Naive thymus-derived CD4-positive, alpha-beta T cell (primary cell): Measurements from ENCODE around the gene KRT79. TPM values are rescaled to one million over a fixed set of nuclear protein-coding genes. Genes with fewer than 3 reads are reported as not detected.
"Not testable (repeated sequence)": the region's sequence is repeated elsewhere in the genome, so short reads cannot be mapped to it uniquely, and the experiment has no call there.

Source experiments
- ATAC-seq: fragments of 150-1000 bp; cut with Tn5 transposase; 2 replicates; pipeline ENCODE4 v1.10.0; 2021; ENCODE audit warnings: mild to moderate bottlenecking, moderate library complexity
- CTCF ChIA-PET: fragments of 350-600 bp; sonication (Branson Sonifier 250); formaldehyde crosslinking; loops from one replicate; lab custom pipeline; 2021; ENCODE audit warnings: antibody characterized with exemption; lab: Charles Lee
- POLR2A ChIA-PET: fragments of 350-600 bp; sonication (Branson Sonifier 250); formaldehyde crosslinking; loops from one replicate; lab custom pipeline; 2021; ENCODE audit warnings: antibody characterized with exemption, inconsistent platforms; lab: Charles Lee
- DNase-seq, 9 donors: peaks; one replicate each; pipeline versions ENCODE4 v3.0.0 to v3.0.0-alpha.2; 2020 to 2022; ENCODE audit warnings: mixed read lengths in 1 of 9
- H3K27ac ChIP-seq: one replicate; pipeline ENCODE4 v1.7.0; 2013; ENCODE audit warnings: mild to moderate bottlenecking, low read depth, low read length, moderate library complexity
- H3K27me3 ChIP-seq, 2 donors: one replicate each; pipeline ENCODE4 v1.7.0; 2013; ENCODE audit warnings: low read length in 2 of 2, mild to moderate bottlenecking in 2 of 2, moderate library complexity in 2 of 2; ENCODE audit not compliant: control insufficient read depth in 2 of 2, insufficient read depth in 2 of 2
- H3K36me3 ChIP-seq, 3 experiments: 1 replicate in 2 of 3; 2 replicates in 1 of 3; pipeline ENCODE4 v1.7.0; 2013; ENCODE audit warnings: low read length in 3 of 3, mild to moderate bottlenecking in 3 of 3, moderate library complexity in 1 of 3; ENCODE audit not compliant: insufficient read depth in 3 of 3, control insufficient read depth in 2 of 3
- H3K4me1 ChIP-seq, 2 donors: one replicate each; pipeline ENCODE4 v1.7.0; 2013; ENCODE audit warnings: low read length in 2 of 2, mild to moderate bottlenecking in 2 of 2, moderate library complexity in 1 of 2; ENCODE audit not compliant: control insufficient read depth in 2 of 2, insufficient read depth in 2 of 2
- H3K4me3 ChIP-seq: 2 replicates; pipeline ENCODE4 v1.7.0; 2013; ENCODE audit warnings: mild to moderate bottlenecking, low read length
- H3K9me3 ChIP-seq, 3 experiments: 1 replicate in 2 of 3; 2 replicates in 1 of 3; pipeline ENCODE4 v1.7.0; 2013; ENCODE audit warnings: low read length in 3 of 3; ENCODE audit not compliant: control insufficient read depth in 2 of 3
- H3K27ac Mint-ChIP-seq, 9 donors: one replicate each; pipeline ENCODE4 v1.8.0; 2020 to 2022; ENCODE audit warnings: mixed read lengths in 9 of 9, mild to moderate bottlenecking in 8 of 9, moderate library complexity in 5 of 9, inconsistent platforms in 2 of 9
- H3K27me3 Mint-ChIP-seq, 5 donors: one replicate each; pipeline ENCODE4 v1.8.0; 2021 to 2022; ENCODE audit warnings: mixed read lengths in 5 of 5, mild to moderate bottlenecking in 1 of 5
- H3K36me3 Mint-ChIP-seq, 5 donors: one replicate each; pipeline ENCODE4 v1.8.0; 2020 to 2022; ENCODE audit warnings: mixed read lengths in 5 of 5, mild to moderate bottlenecking in 3 of 5, inconsistent platforms in 1 of 5
- H3K4me1 Mint-ChIP-seq, 7 donors: one replicate each; pipeline ENCODE4 v1.8.0; 2020 to 2022; ENCODE audit warnings: mixed read lengths in 7 of 7, mild to moderate bottlenecking in 3 of 7, inconsistent platforms in 1 of 7
- H3K4me3 Mint-ChIP-seq, 10 donors: one replicate each; pipeline ENCODE4 v1.8.0; 2020 to 2022; ENCODE audit warnings: mild to moderate bottlenecking in 10 of 10, mixed read lengths in 10 of 10, moderate library complexity in 6 of 10, inconsistent platforms in 2 of 10
- H3K9me3 Mint-ChIP-seq, 11 donors: one replicate each; pipeline ENCODE4 v1.8.0; 2020 to 2022; ENCODE audit warnings: mixed read lengths in 11 of 11, mild to moderate bottlenecking in 4 of 11, inconsistent platforms in 1 of 11, moderate library complexity in 1 of 11
- intact Hi-C, 2 donors: fragments of 100-400 bp; cut with micrococcal nuclease; formaldehyde crosslinking; loops; one replicate each; pipeline ENCODE4 v1.15.1; 2023
- polyA plus RNA-seq, 2 donors: library from polyadenylated mRNA; unstranded; fragments of 300-500 nt; fragmentation: Illumina TruSeq; gene quantifications; one replicate each; pipeline ENCODE4 v1.2.3, GENCODE V29; 2021
- total RNA-seq, 6 experiments: library from RNA in 5 of 6; stranded (reverse) in 5 of 6; gene quantifications; 1 replicate in 5 of 6; 2 replicates in 1 of 6; pipeline ENCODE4 v1.2.3 and lab custom pipeline; 2021 to 2026

Gene KRT79
- total and polyA plus RNA-seq, 7 experiments from 2014 or later: not detected

DNA sequence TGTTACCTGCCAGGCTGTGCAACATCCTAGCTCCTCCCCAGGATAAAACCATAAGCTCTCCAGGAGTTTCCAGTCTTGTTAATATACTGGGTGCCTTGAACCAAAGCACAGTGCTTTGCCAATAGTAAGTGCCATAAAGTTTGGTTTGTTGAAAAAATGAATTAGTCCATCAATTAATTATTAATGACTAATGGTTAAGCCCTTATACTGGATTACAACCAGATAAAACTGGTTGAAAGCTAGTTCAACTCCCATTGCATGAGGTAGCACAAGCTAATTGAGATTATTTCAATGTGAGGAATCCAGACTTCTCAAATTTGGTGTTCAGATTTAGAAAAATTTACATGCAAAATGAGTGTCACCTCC, 36.6 kb downstream of the KRT79 start:
- POLR2A ChIA-PET: no interaction called here
- Histone ChIP-seq H3K4me1 (no peaks in the 10 kb centered on the region), H3K4me3 (no peak overlapping the region), H3K27ac (no peak overlapping the region), H3K36me3 (no peaks in the 10 kb centered on the region), H3K9me3 (no peaks in the 10 kb centered on the region), H3K27me3 (no peaks in the 10 kb centered on the region)
- H3K36me3 Mint-ChIP-seq: no peaks in the 10 kb centered on the region
- intact Hi-C loops: no loop called here
- no peak overlapping the region for H3K27ac Mint-ChIP-seq
- ATAC-seq: no peak
- CTCF ChIA-PET: interaction anchor here (1.4 kb wide), 1 partner anchor 82 kb away, joined by 3 read pairs; no protein-coding TSS in a partner anchor
- no peaks in the 10 kb centered on the region for H3K9me3 Mint-ChIP-seq
- H3K27me3 Mint-ChIP-seq: peaks cover 0 to 8% (median 0%) of the 10 kb centered on the region in 5 donors
- peaks cover 0 to 11% (median 9%) of the 10 kb centered on the region in 7 donors for H3K4me1 Mint-ChIP-seq
- DNase-seq: no peak
- no peak overlapping the region for H3K4me3 Mint-ChIP-seq

DNA sequence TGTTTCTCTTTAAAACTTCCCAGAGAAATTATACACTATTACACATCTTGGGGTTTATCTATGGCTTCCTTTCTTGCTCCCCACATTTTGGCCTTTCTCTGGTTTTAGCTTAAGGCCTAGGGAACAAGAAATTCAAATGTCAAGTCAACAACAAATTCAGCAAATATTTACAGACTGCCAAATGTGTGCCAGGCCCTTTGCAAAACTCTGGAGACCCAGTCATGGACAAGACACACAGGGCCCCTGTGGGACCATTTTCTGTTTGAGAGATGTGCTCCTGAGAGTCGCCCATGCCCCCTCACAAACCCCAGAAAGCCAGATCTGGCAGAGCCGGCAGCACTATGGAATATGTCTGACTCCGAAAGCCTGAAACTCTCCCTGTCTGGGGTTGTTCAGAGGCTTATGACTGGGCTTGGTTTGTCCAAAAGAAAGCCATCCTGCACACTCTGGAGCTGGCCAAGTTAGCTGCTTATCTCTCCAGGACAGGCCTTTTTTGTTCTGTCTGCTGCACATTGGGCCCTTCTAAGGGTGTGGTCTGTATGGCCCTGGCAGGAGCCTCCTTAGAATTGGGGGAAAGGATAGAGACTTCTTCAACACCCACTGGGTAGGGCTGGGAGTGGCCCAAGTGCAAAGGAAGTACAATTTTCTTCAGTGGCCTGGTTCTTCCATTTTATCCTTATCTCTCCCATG, 37.1 kb downstream of the KRT79 start:
- H3K4me3 ChIP-seq: no peak overlapping the region
- H3K36me3 Mint-ChIP-seq: no peaks in the 10 kb centered on the region
- no peak overlapping the region for H3K4me3 Mint-ChIP-seq
- DNase-seq: no peak
- peaks cover 0 to 13% (median 9%) of the 10 kb centered on the region in 7 donors for H3K4me1 Mint-ChIP-seq
- H3K27ac ChIP-seq: no peak overlapping the region
- ChIA-PET POLR2A (interaction anchor here (0.8 kb wide), 1 partner anchor 275 kb away, joined by 3 read pairs; no protein-coding TSS in a partner anchor), CTCF (interaction anchor here (1.4 kb wide), 1 partner anchor 83 kb away, joined by 3 read pairs; no protein-coding TSS in a partner anchor)
- H3K9me3 ChIP-seq: no peaks in the 10 kb centered on the region
- H3K27me3 ChIP-seq: no peaks in the 10 kb centered on the region
- H3K36me3 ChIP-seq: no peaks in the 10 kb centered on the region
- intact Hi-C loops: no loop called here
- H3K27ac Mint-ChIP-seq: no peak overlapping the region
- peaks cover 0 to 10% (median 0%) of the 10 kb centered on the region in 5 donors for H3K27me3 Mint-ChIP-seq
- ATAC-seq: no peak
- H3K9me3 Mint-ChIP-seq: no peaks in the 10 kb centered on the region
- no peaks in the 10 kb centered on the region for H3K4me1 ChIP-seq

DNA sequence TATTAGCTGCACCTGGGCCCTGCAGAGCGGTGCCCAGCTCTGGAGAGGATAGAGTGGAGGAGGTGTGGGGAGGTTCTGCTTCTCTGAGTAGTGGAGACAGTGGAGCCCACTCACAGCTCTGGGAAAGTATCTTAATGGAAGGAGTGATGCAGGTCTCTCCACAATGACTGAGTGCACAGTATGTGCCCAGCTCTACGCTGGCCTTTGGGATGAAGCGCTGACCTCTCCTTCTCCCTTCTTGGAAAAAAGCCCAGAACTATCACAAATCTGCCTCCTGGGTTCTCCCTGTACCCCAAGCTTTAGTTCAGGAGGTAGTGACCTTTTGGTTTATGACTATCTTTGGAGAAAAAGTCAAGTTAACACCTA, 37.7 kb downstream of the KRT79 start:
- no peaks in the 10 kb centered on the region for H3K36me3 Mint-ChIP-seq
- peaks cover 0 to 16% (median 0%) of the 10 kb centered on the region in 5 donors for H3K27me3 Mint-ChIP-seq
- DNase-seq (no peak), ATAC-seq (no peak)
- H3K4me1 Mint-ChIP-seq: peaks cover 0 to 18% (median 11%) of the 10 kb centered on the region in 7 donors
- H3K27ac ChIP-seq: no peak overlapping the region
- no peaks in the 10 kb centered on the region for H3K9me3 ChIP-seq
- no peak overlapping the region for H3K4me3 ChIP-seq
- ChIA-PET POLR2A (interaction anchor here (0.8 kb wide), 1 partner anchor 274 kb away, joined by 3 read pairs; no protein-coding TSS in a partner anchor), CTCF (no interaction called here)
- H3K27ac Mint-ChIP-seq: no peak overlapping the region
- no peaks in the 10 kb centered on the region for H3K4me1 ChIP-seq
- intact Hi-C loops: no loop called here
- H3K36me3 ChIP-seq: no peaks in the 10 kb centered on the region
- no peak overlapping the region for H3K4me3 Mint-ChIP-seq
- H3K9me3 Mint-ChIP-seq: no peaks in the 10 kb centered on the region
- no peaks in the 10 kb centered on the region for H3K27me3 ChIP-seq

DNA sequence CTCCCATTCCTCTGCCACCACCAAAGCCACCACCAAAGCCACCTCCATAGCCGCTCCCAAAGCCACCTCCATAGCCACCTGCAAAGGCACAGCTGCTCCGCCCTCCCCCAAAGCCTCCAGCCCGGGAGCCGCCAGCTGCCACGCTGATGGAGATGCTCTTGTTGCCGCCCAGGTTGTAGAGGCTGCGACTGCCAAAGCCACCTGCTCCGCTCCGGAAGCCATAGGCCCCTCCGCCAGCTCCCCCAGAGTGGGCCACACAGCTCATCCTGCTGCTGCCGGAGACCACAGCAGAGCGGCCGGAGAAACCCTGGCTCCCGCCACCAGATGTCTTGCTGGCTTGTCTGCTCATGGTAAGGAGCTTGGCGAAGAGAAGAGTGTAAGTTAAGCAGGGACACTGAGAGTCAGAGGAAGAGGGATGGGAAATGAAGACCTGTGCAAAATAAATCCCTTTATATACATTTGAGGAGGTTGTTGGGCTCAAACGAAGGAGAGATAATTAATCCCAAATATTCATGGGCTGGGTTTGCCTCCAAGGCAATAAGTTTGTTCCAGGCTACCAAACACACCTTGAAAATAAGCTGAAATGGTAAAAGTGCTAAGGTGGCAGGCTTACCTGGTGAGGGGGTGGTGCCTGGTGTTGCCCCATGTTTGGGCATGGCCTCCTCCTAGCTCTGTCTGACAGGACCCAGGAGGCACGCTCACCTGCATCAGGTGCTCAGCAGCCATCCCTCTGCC, 38.2 kb downstream of the KRT79 start, which contains the start of gene KRT3:
Gene KRT3, minus strand, starts transcription at position 424 of the 735 bp plus-strand sequence. Its CDS starts 75 bp downstream, at position 349.
- DNase-seq (no peak), ATAC-seq (no peak)
- no peak within 1 kb of the TSS for H3K4me3 ChIP-seq
- H3K4me3 Mint-ChIP-seq: no peak within 1 kb of the TSS
- peaks cover 0 to 18% (median 11%) of the 10 kb centered on the region in 7 donors for H3K4me1 Mint-ChIP-seq
- no peaks in the 10 kb centered on the region for H3K9me3 ChIP-seq
- H3K9me3 Mint-ChIP-seq: no peaks in the 10 kb centered on the region
- H3K27ac Mint-ChIP-seq: no peak within 1 kb of the TSS
- peaks cover 0 to 18% (median 0%) of the 10 kb centered on the region in 5 donors for H3K27me3 Mint-ChIP-seq
- H3K36me3 Mint-ChIP-seq: no peaks in the 10 kb centered on the region
- intact Hi-C loops: no loop called here
- H3K27me3 ChIP-seq: no peaks in the 10 kb centered on the region
- POLR2A ChIA-PET: interaction anchor here (0.8 kb wide), 1 partner anchor 274 kb away, joined by 3 read pairs; no protein-coding TSS in a partner anchor
- H3K27ac ChIP-seq: no peak within 1 kb of the TSS
- CTCF ChIA-PET: no interaction called here
- no peaks in the 10 kb centered on the region for H3K4me1 ChIP-seq
- H3K36me3 ChIP-seq: no peaks in the 10 kb centered on the region

DNA sequence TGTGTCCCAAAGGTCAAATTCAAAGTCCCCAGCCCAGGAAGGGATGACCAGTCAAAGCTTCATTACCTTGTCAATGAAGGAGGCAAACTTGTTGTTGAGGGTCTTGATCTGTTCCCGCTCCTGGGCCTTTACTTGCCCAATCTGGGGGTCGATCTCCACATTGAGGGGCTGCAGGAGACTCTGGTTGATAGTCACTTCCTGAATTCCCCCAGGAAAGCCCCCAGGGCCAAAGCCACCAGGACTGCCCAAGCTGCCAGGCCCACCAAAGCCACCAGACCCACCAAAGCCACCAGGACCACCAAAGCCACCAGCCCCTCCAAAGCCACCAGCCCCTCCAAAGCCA, 38.8 kb downstream of the KRT79 start:
- intact Hi-C loops, ATAC-seq, H3K27ac Mint-ChIP-seq, H3K9me3 ChIP-seq, POLR2A ChIA-PET, DNase-seq, H3K4me3 Mint-ChIP-seq, H3K9me3 Mint-ChIP-seq, H3K27me3 ChIP-seq, H3K4me3 ChIP-seq, H3K36me3 Mint-ChIP-seq, H3K4me1 ChIP-seq, H3K36me3 ChIP-seq, H3K27ac ChIP-seq: not testable (repeated sequence)
- H3K4me1 Mint-ChIP-seq: peaks cover 0 to 21% (median 14%) of the 10 kb centered on the region in 7 donors
- peaks cover 4 to 23% (median 6%) of the 10 kb centered on the region in 5 donors for H3K27me3 Mint-ChIP-seq
- CTCF ChIA-PET: interaction anchor here (1.1 kb wide), 1 partner anchor 84 kb away, joined by 3 read pairs; no protein-coding TSS in a partner anchor

DNA sequence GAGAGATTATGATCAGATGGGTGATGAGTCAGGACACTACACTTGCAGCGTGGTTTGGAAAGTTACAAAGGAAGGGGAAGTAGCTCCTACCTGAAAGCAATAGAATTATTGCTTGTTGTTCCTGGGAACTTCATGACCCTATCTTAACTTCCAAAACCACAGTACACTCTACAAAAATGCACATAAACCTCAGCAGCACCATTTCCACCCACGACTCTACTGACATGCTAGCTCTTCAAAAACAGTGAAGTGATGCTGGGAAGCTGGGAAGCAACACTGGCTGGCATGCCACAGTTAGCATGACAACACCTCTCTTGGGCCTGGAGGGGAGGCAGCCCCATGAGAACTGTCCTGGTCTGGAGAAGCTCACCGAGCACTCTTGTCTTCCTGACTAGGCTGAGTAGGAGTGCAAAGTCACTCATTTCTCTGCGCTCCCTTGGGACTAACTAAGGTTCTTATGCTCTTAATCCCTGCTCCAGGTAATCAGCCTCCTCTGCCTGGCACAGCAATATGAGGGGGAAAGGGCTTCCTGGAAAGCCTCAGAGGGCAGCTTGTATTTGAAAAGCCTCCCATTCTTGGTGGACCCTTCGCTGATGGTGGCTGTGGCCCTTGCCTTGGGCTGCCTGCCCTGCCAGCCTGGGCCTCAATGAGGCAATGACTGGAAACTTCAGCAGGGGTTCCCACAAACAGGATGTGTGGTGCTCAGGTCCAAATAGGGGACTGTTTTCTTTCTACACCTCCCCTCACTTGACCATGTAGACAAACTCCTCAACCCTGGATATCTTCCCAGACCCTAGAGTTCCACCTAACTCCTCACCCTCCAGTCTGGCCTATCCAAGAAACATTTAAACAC, 39.4 kb downstream of the KRT79 start:
- Histone ChIP-seq H3K9me3 (no peaks in the 10 kb centered on the region), H3K36me3 (no peaks in the 10 kb centered on the region), H3K27ac (no peak overlapping the region), H3K27me3 (no peaks in the 10 kb centered on the region), H3K4me1 (peaks cover 0 to 5% of the 10 kb centered on the region in 2 donors), H3K4me3 (no peak overlapping the region)
- ATAC-seq: no peak
- intact Hi-C loops: no loop called here
- H3K27me3 Mint-ChIP-seq: peaks cover 7 to 29% (median 10%) of the 10 kb centered on the region in 5 donors
- no peak for DNase-seq
- H3K4me1 Mint-ChIP-seq: peaks cover 4 to 27% (median 18%) of the 10 kb centered on the region in 7 donors
- no peak overlapping the region for H3K4me3 Mint-ChIP-seq
- H3K9me3 Mint-ChIP-seq: no peaks in the 10 kb centered on the region
- ChIA-PET POLR2A (no interaction called here), CTCF (interaction anchor here (1.1 kb wide), 1 partner anchor 85 kb away, joined by 3 read pairs; no protein-coding TSS in a partner anchor)
- H3K27ac Mint-ChIP-seq: no peak overlapping the region
- no peaks in the 10 kb centered on the region for H3K36me3 Mint-ChIP-seq
